ENCODE measurements around the gene CXorf65.

CXorf65 gene

GRCh38 chrX:71118985-71119535 is 12.5 kb upstream of the CXorf65 start:
- TF ChIP-seq CTCF (IDR thresholded peaks at IDR 0.05; ENCODE audit: control insufficient read depth, insufficient read depth, low read depth, low read length, missing control alignments), result no peak
- DNase-seq (ENCODE audit: low read depth), result no peak
- H3K4me3 ChIP-seq (ENCODE audit: control insufficient read depth, low read depth, low read length), result peak overlapping the region; percentile 82

- H3K4me3 ChIP-seq (ENCODE audit: control insufficient read depth, low read depth, low read length), result peak within 1 kb of the TSS; percentile 82
- DNase-seq (ENCODE audit: low read depth), result peak; percentile 24
- TF ChIP-seq CTCF (IDR thresholded peaks at IDR 0.05; ENCODE audit: control insufficient read depth, insufficient read depth, low read depth, low read length, missing control alignments), result no peak
These were observed 11.8 kb upstream of the CXorf65 start, which contains the start of gene MED12 for GRCh38 chrX:71118032-71118984. Gene MED12 (plus strand): TSS chrX:71118596. CDS start chrX:71118755, 159 bp downstream.

GRCh38 chrX:71117358-71117757 is 10.8 kb upstream of the CXorf65 start:
- DNase-seq (ENCODE audit: low read depth), result no peak
- no peak for TF ChIP-seq CTCF (IDR thresholded peaks at IDR 0.05; ENCODE audit: control insufficient read depth, insufficient read depth, low read depth, low read length, missing control alignments)
- H3K4me3 ChIP-seq (ENCODE audit: control insufficient read depth, low read depth, low read length), result no peak overlapping the region

GRCh38 chrX:71111921-71112431 is 5.4 kb upstream of the CXorf65 start:
- H3K4me3 ChIP-seq (ENCODE audit: control insufficient read depth, low read depth, low read length), result no peak overlapping the region
- no peak for TF ChIP-seq CTCF (IDR thresholded peaks at IDR 0.05; ENCODE audit: control insufficient read depth, insufficient read depth, low read depth, low read length, missing control alignments)
- DNase-seq (ENCODE audit: low read depth), result no peak

GRCh38 chrX:71111141-71111843 is 4.8 kb upstream of the CXorf65 start, which contains the start of gene IL2RG:
Gene IL2RG (minus strand): TSS chrX:71111577. CDS start chrX:71111539, 38 bp downstream.
- no peak for TF ChIP-seq CTCF (IDR thresholded peaks at IDR 0.05; ENCODE audit: control insufficient read depth, insufficient read depth, low read depth, low read length, missing control alignments)
- H3K4me3 ChIP-seq (ENCODE audit: control insufficient read depth, low read depth, low read length), result no peak within 1 kb of the TSS
- DNase-seq (ENCODE audit: low read depth), result no peak

GRCh38 chrX:71109051-71109450 is 2.5 kb upstream of the CXorf65 start:
- no peak overlapping the region for H3K4me3 ChIP-seq (ENCODE audit: control insufficient read depth, low read depth, low read length)
- no peak for TF ChIP-seq CTCF (IDR thresholded peaks at IDR 0.05; ENCODE audit: control insufficient read depth, insufficient read depth, low read depth, low read length, missing control alignments)
- DNase-seq (ENCODE audit: low read depth), result no peak

Data from AG09309 (cell line).